GM12878 (cell line): ENCODE measurements around the gene CETN2. TPM values are rescaled to one million over a fixed set of nuclear protein-coding genes. Genes with fewer than 3 reads are reported as not detected.
"Not testable (repeated sequence)": the region's sequence is repeated elsewhere in the genome, so short reads cannot be mapped to it uniquely, and the experiment has no call there.

Experiments used
- ATAC-seq: fragments of 200-7000 bp; cut with Tn5 transposase; 3 replicates; pipeline ENCODE4 v1.9.1; 2020; ENCODE audit warnings: mild to moderate bottlenecking, moderate library complexity
- BruUV-seq: library from RNA; stranded (reverse); fragments of 400-500 nt; replicated peaks from 2 replicates; lab custom pipeline; 2021; lab: Mats Ljungman, UMichigan
- CTCF ChIA-PET: fragments of 300-600 bp; sonication (Branson Sonifier 250); formaldehyde crosslinking; extraction: SDS; loops from one replicate; lab custom pipeline; 2021; ENCODE audit warnings: inconsistent platforms; lab: Yijun Ruan, JAX
- POLR2A ChIA-PET: fragments of 350-600 bp; formaldehyde crosslinking; extraction: SDS; loops from one replicate; lab custom pipeline; 2021; ENCODE audit warnings: inconsistent platforms; lab: Charles Lee
- RAD21 ChIA-PET: fragments of 300-600 bp; sonication (Branson Sonifier 250); formaldehyde crosslinking; loops from one replicate; lab custom pipeline; 2023; ENCODE audit warnings: antibody characterized with exemption; ENCODE audit not compliant: unreplicated experiment; lab: Charles Lee
- SMC1A ChIA-PET: fragments of 300-600 bp; sonication (Branson Sonifier 250); formaldehyde crosslinking; loops from one replicate; lab custom pipeline; 2023; ENCODE audit not compliant: unreplicated experiment, uncharacterized antibody; lab: Charles Lee
- DNase-seq: peaks from one replicate; pipeline ENCODE4 v3.0.0-alpha.2; 2011; ENCODE audit warnings: low read depth, low spot score
- FAIRE-seq: peaks from 3 replicates; lab custom pipeline; 2011; peaks lifted over from hg19 to GRCh38; lab: Jason Lieb, UNC
- H2AFZ ChIP-seq: 2 replicates; pipeline ENCODE4 v1.6.0; 2011; ENCODE audit warnings: low read depth, low read length, control low read depth; ENCODE audit not compliant: control insufficient read depth
- H3K27ac ChIP-seq: 2 replicates; pipeline ENCODE4 v1.5.1; 2011; ENCODE audit warnings: control low read depth; ENCODE audit not compliant: control insufficient read depth, insufficient read depth
- H3K27me3 ChIP-seq, 2 experiments: replicated peaks in 1 of 2; 2 replicates each; pipeline versions ENCODE4 v1.6.0 to v1.6.1; 2011; ENCODE audit warnings: low read length in 1 of 2; ENCODE audit not compliant: control insufficient read depth in 2 of 2, insufficient read depth in 2 of 2
- H3K36me3 ChIP-seq, 2 experiments: 2 replicates each; pipeline ENCODE4 v1.5.1; 2011; ENCODE audit warnings: low read length in 1 of 2; ENCODE audit not compliant: control insufficient read depth in 2 of 2, insufficient read depth in 2 of 2
- H3K4me1 ChIP-seq: 2 replicates; pipeline ENCODE4 v1.6.1; 2011; ENCODE audit warnings: mild to moderate bottlenecking, low read length, moderate library complexity, mixed read lengths; ENCODE audit not compliant: control insufficient read depth, insufficient read depth
- H3K4me2 ChIP-seq: 2 replicates; pipeline ENCODE4 v1.6.0; 2011; ENCODE audit warnings: control low read depth; ENCODE audit not compliant: control insufficient read depth, insufficient read depth
- H3K4me3 ChIP-seq: fragments of 200-600 bp; sonication (generic); 2 replicates; pipeline ENCODE4 v1.5.1; 2016
- H3K79me2 ChIP-seq: 2 replicates; pipeline ENCODE4 v1.6.0; 2011; ENCODE audit warnings: low read length; ENCODE audit not compliant: control insufficient read depth, insufficient read depth
- H3K9ac ChIP-seq: 2 replicates; pipeline ENCODE4 v1.8.0; 2011; ENCODE audit warnings: low read length, control low read depth, mixed read lengths; ENCODE audit not compliant: control insufficient read depth, insufficient read depth
- H3K9me3 ChIP-seq: replicated peaks from 3 replicates; pipeline ENCODE4 v1.5.1; 2011; ENCODE audit warnings: mild to moderate bottlenecking, low read length; ENCODE audit not compliant: control insufficient read depth, insufficient read depth
- H4K20me1 ChIP-seq: 2 replicates; pipeline ENCODE4 v1.6.0; 2011; ENCODE audit not compliant: control insufficient read depth, insufficient read depth
- ASH2L ChIP-seq: fragments of 300-600, 200-600 bp; sonication (generic); IDR thresholded peaks from 2 replicates; pipeline ENCODE4 v1.6.1; 2017; ENCODE audit warnings: low read depth, mild to moderate bottlenecking, borderline replicate concordance
- DPF2 ChIP-seq: fragments of 450-650 bp; IDR thresholded peaks from 2 replicates; pipeline ENCODE4 v1.6.1; 2017; ENCODE audit warnings: mild to moderate bottlenecking
- KAT2A ChIP-seq: conservative IDR thresholded peaks from 2 replicates; pipeline ENCODE4 v1.6.1; 2011; ENCODE audit warnings: low read depth, low read length; ENCODE audit not compliant: control insufficient read depth
- NRF1 ChIP-seq: conservative IDR thresholded peaks from 2 replicates; pipeline ENCODE4 v1.6.1; 2011; ENCODE audit warnings: mild to moderate bottlenecking, low read depth, low read length, improper control_type of control experiment
- POLR2AphosphoS2 ChIP-seq: IDR thresholded peaks from 2 replicates; pipeline ENCODE4 v1.6.1; 2011; ENCODE audit warnings: low read depth, mild to moderate bottlenecking, low read length, improper control_type of control experiment, moderate library complexity
- WGBS: methylation state at CpG from one replicate; pipeline ENCODE4 v1.1.6; 2016; ENCODE audit warnings: low lambda C conversion rate; ENCODE audit not compliant: insufficient replicate concordance, insufficient coverage; ENCODE audit errors: missing lambda C conversion rate; 5-methylcytosine and 5-hydroxymethylcytosine counted together
- in situ Hi-C: fragments of 300-500 bp; cut with MboI; formaldehyde crosslinking; loops from 9 replicates; pipeline ENCODE4 v1.14.3; 2018; ENCODE audit warnings: mixed read lengths
- intact Hi-C: fragments of 100-400 bp; cut with micrococcal nuclease; formaldehyde crosslinking; loops from one replicate; pipeline ENCODE4 v1.14.2; 2022; ENCODE audit not compliant: unreplicated experiment
- polyA plus RNA-seq, 11 experiments: library from polyadenylated mRNA; depleted of rRNA in 4 of 11; unstranded in 6 of 11; stranded (reverse) in 5 of 11; fragments of >200 nt; fragmentation: Nextera tagmentation in 4 of 11; fragmentation: Illumina TruSeq in 1 of 11; extraction: Ambion mirVana in 4 of 11; extraction: Trizol in 1 of 11; gene quantifications; 1 replicate in 1 of 11; 2 replicates in 10 of 11; pipeline versions ENCODE4 v1.2.1 to v1.2.3, GENCODE V29; 2011 to 2016; ENCODE audit warnings: inconsistent platforms in 2 of 11, missing spikeins in 2 of 11, low read depth in 1 of 11
- total RNA-seq, 4 experiments: library from RNA; depleted of rRNA in 3 of 4; stranded (reverse); fragments of >200 nt in 3 of 4; fragmentation: Illumina TruSeq in 1 of 4; extraction: Trizol in 1 of 4; gene quantifications; 2 replicates each; pipeline versions ENCODE4 v1.2.1 to v1.2.3, GENCODE V29; 2013 to 2021

Gene CETN2
- total and polyA plus RNA-seq, 10 of the 15 experiments (the other 5 are each of a cell fraction or from before 2014, with no cell fraction given), result 12.0 to 30.3 (median 20.0) TPM

GRCh38 chrX:152798945-152799344 is 31.6 kb downstream of the CETN2 start:
- FAIRE-seq, result no peak
- intact Hi-C loops (no loop called here), in situ Hi-C loops (no loop called here)
- Histone ChIP-seq H3K9me3 (no peaks in the 10 kb centered on the region), H3K9ac (no peak overlapping the region), H3K27me3 (no peaks in the 10 kb centered on the region), H3K4me2 (no peak overlapping the region), H3K36me3 (no peaks in the 10 kb centered on the region), H3K4me1 (no peaks in the 10 kb centered on the region), H3K4me3 (no peak overlapping the region), H4K20me1 (no peaks in the 10 kb centered on the region), H3K27ac (no peak overlapping the region), H3K79me2 (no peaks in the 10 kb centered on the region), H2AFZ (no peak overlapping the region)
- ChIA-PET CTCF (interaction anchor here (1.0 kb wide), 1 partner anchor 15 kb away, joined by 3 read pairs; no protein-coding TSS in a partner anchor), SMC1A (interaction anchor here (1.2 kb wide), 1 partner anchor 19 kb away, joined by 3 read pairs; no protein-coding TSS in a partner anchor), RAD21 (no interaction called here), POLR2A (no interaction called here)
- DNase-seq, result no peak
- no peak for TF ChIP-seq ASH2L
- no peak for TF ChIP-seq NRF1
- no peak for TF ChIP-seq KAT2A
- no peak for TF ChIP-seq DPF2
- TF ChIP-seq POLR2AphosphoS2, result no peak
- no TSS peak for BruUV-seq
- WGBS, result 33% methylated on average over 1 of the region's 1 CpG
- no peak for ATAC-seq

GRCh38 chrX:152787062-152787461 is 43.5 kb downstream of the CETN2 start:
- POLR2A ChIA-PET, H3K4me3 ChIP-seq, H3K4me2 ChIP-seq, BruUV-seq, H2AFZ ChIP-seq, H4K20me1 ChIP-seq, H3K4me1 ChIP-seq, SMC1A ChIA-PET, in situ Hi-C loops, H3K36me3 ChIP-seq, H3K27me3 ChIP-seq, intact Hi-C loops, DNase-seq, CTCF ChIA-PET, H3K79me2 ChIP-seq, RAD21 ChIA-PET, H3K9ac ChIP-seq, H3K9me3 ChIP-seq, H3K27ac ChIP-seq: not testable (repeated sequence)
- WGBS, result no CpG with 5 or more reads among the region's 3 CpGs
- peak; percentile 92 for ATAC-seq
- FAIRE-seq, result peak; percentile 7

Other genes starting within 250 kb of the CETN2 start
Only the 7 nearest of the 14 such genes appear.
- gene CSAG1, start 97.0 kb downstream of the CETN2 start, total RNA-seq (2014; rRNA removed), result not detected in 2 replicates
- gene CSAG1, start 97.0 kb downstream of the CETN2 start, total RNA-seq (2014; rRNA removed; fragmentation: Illumina TruSeq; extraction: Trizol), result not detected in 2 replicates
- gene CSAG1, start 97.0 kb downstream of the CETN2 start, total RNA-seq (2021), result not detected in 2 replicates
- 1.3 and 1.6 TPM in 2 replicates for gene CSAG1, start 97.0 kb downstream of the CETN2 start, polyA plus RNA-seq (2011; rRNA removed)
- gene CSAG1, start 97.0 kb downstream of the CETN2 start, polyA plus RNA-seq (2014; fragmentation: Illumina TruSeq; extraction: Trizol), result not detected in 2 replicates
- not detected for gene CSAG1, start 97.0 kb downstream of the CETN2 start, polyA plus RNA-seq (2014; fragmentation: Nextera tagmentation; extraction: Ambion mirVana)
- gene CSAG1, start 97.0 kb downstream of the CETN2 start, polyA plus RNA-seq (2014; rRNA removed), result not detected in 2 replicates
- gene CSAG1, start 97.0 kb downstream of the CETN2 start, polyA plus RNA-seq (2016; fragmentation: Nextera tagmentation; extraction: Ambion mirVana), result not detected
- gene MAGEA12, start 97.0 kb downstream of the CETN2 start, total RNA-seq (2014; rRNA removed), result not detected in 2 replicates
- not detected in 2 replicates for gene MAGEA12, start 97.0 kb downstream of the CETN2 start, total RNA-seq (2014; rRNA removed; fragmentation: Illumina TruSeq; extraction: Trizol)
- not detected in 2 replicates for gene MAGEA12, start 97.0 kb downstream of the CETN2 start, total RNA-seq (2021)
- 0.73 and 1.3 TPM in 2 replicates for gene MAGEA12, start 97.0 kb downstream of the CETN2 start, polyA plus RNA-seq (2011; rRNA removed)
- not detected in 2 replicates for gene MAGEA12, start 97.0 kb downstream of the CETN2 start, polyA plus RNA-seq (2014; fragmentation: Illumina TruSeq; extraction: Trizol)
- not detected for gene MAGEA12, start 97.0 kb downstream of the CETN2 start, polyA plus RNA-seq (2014; fragmentation: Nextera tagmentation; extraction: Ambion mirVana)
- gene MAGEA12, start 97.0 kb downstream of the CETN2 start, polyA plus RNA-seq (2014; rRNA removed), result not detected in 2 replicates
- gene MAGEA12, start 97.0 kb downstream of the CETN2 start, polyA plus RNA-seq (2016; fragmentation: Nextera tagmentation; extraction: Ambion mirVana), result not detected
- not detected in 2 replicates for gene MAGEA2, start 76.9 kb downstream of the CETN2 start, total RNA-seq (2014; rRNA removed)
- not detected in 2 replicates for gene MAGEA2, start 76.9 kb downstream of the CETN2 start, total RNA-seq (2014; rRNA removed; fragmentation: Illumina TruSeq; extraction: Trizol)
- gene MAGEA2, start 76.9 kb downstream of the CETN2 start, total RNA-seq (2021), result not detected in 2 replicates
- gene MAGEA2, start 76.9 kb downstream of the CETN2 start, polyA plus RNA-seq (2011; rRNA removed), result 0.04 and 0.09 TPM in 2 replicates
- gene MAGEA2, start 76.9 kb downstream of the CETN2 start, polyA plus RNA-seq (2014; fragmentation: Illumina TruSeq; extraction: Trizol), result not detected in 2 replicates
- not detected for gene MAGEA2, start 76.9 kb downstream of the CETN2 start, polyA plus RNA-seq (2014; fragmentation: Nextera tagmentation; extraction: Ambion mirVana)
- 0.13 TPM in 1 of 2 replicates, not detected in the other for gene MAGEA2, start 76.9 kb downstream of the CETN2 start, polyA plus RNA-seq (2014; rRNA removed)
- gene MAGEA2, start 76.9 kb downstream of the CETN2 start, polyA plus RNA-seq (2016; fragmentation: Nextera tagmentation; extraction: Ambion mirVana), result not detected
- gene CSAG3, start 71.5 kb downstream of the CETN2 start, total RNA-seq (2014; rRNA removed), result 0.34 TPM in 1 of 2 replicates, not detected in the other
- gene CSAG3, start 71.5 kb downstream of the CETN2 start, total RNA-seq (2014; rRNA removed; fragmentation: Illumina TruSeq; extraction: Trizol), result 0.23 TPM in 1 of 2 replicates, not detected in the other
- not detected in 2 replicates for gene CSAG3, start 71.5 kb downstream of the CETN2 start, total RNA-seq (2021)
- 1.2 and 1.9 TPM in 2 replicates for gene CSAG3, start 71.5 kb downstream of the CETN2 start, polyA plus RNA-seq (2011; rRNA removed)
- 1.2 TPM in 1 of 2 replicates, not detected in the other for gene CSAG3, start 71.5 kb downstream of the CETN2 start, polyA plus RNA-seq (2014; fragmentation: Illumina TruSeq; extraction: Trizol)
- under 1 TPM; 0.33 to 0.68 TPM for gene CSAG3, start 71.5 kb downstream of the CETN2 start, polyA plus RNA-seq (2014; fragmentation: Nextera tagmentation; extraction: Ambion mirVana)
- gene CSAG3, start 71.5 kb downstream of the CETN2 start, polyA plus RNA-seq (2014; rRNA removed), result 0.14 and 0.67 TPM in 2 replicates
- gene CSAG3, start 71.5 kb downstream of the CETN2 start, polyA plus RNA-seq (2016; fragmentation: Nextera tagmentation; extraction: Ambion mirVana), result under 1 TPM; 0.40 to 0.96 TPM
- not detected in 2 replicates for gene MAGEA6, start 61.1 kb downstream of the CETN2 start, total RNA-seq (2014; rRNA removed)
- gene MAGEA6, start 61.1 kb downstream of the CETN2 start, total RNA-seq (2014; rRNA removed; fragmentation: Illumina TruSeq; extraction: Trizol), result not detected in 2 replicates
- 0.16 TPM in 1 of 2 replicates, not detected in the other for gene MAGEA6, start 61.1 kb downstream of the CETN2 start, total RNA-seq (2021)
- 1.9 and 2.7 TPM in 2 replicates for gene MAGEA6, start 61.1 kb downstream of the CETN2 start, polyA plus RNA-seq (2011; rRNA removed)
- not detected in 2 replicates for gene MAGEA6, start 61.1 kb downstream of the CETN2 start, polyA plus RNA-seq (2014; fragmentation: Illumina TruSeq; extraction: Trizol)
- gene MAGEA6, start 61.1 kb downstream of the CETN2 start, polyA plus RNA-seq (2014; fragmentation: Nextera tagmentation; extraction: Ambion mirVana), result not detected
- 0.04 and 0.38 TPM in 2 replicates for gene MAGEA6, start 61.1 kb downstream of the CETN2 start, polyA plus RNA-seq (2014; rRNA removed)
- not detected for gene MAGEA6, start 61.1 kb downstream of the CETN2 start, polyA plus RNA-seq (2016; fragmentation: Nextera tagmentation; extraction: Ambion mirVana)
- 22.9 and 25.9 TPM in 2 replicates for gene NSDHL, start 306 bp upstream of the CETN2 start, total RNA-seq (2014; rRNA removed)
- gene NSDHL, start 306 bp upstream of the CETN2 start, total RNA-seq (2014; rRNA removed; fragmentation: Illumina TruSeq; extraction: Trizol), result 16.0 and 16.9 TPM in 2 replicates
- gene NSDHL, start 306 bp upstream of the CETN2 start, total RNA-seq (2021), result 23.5 and 24.2 TPM in 2 replicates
- 31.9 and 37.1 TPM in 2 replicates for gene NSDHL, start 306 bp upstream of the CETN2 start, polyA plus RNA-seq (2011; rRNA removed)
- 33.6 and 43.4 TPM in 2 replicates for gene NSDHL, start 306 bp upstream of the CETN2 start, polyA plus RNA-seq (2014; fragmentation: Illumina TruSeq; extraction: Trizol)
- gene NSDHL, start 306 bp upstream of the CETN2 start, polyA plus RNA-seq (2014; fragmentation: Nextera tagmentation; extraction: Ambion mirVana), result 10 to 100 TPM; 21.8 to 27.8 TPM
- gene NSDHL, start 306 bp upstream of the CETN2 start, polyA plus RNA-seq (2014; rRNA removed), result 24.7 and 25.3 TPM in 2 replicates
- gene NSDHL, start 306 bp upstream of the CETN2 start, polyA plus RNA-seq (2016; fragmentation: Nextera tagmentation; extraction: Ambion mirVana), result 10 to 100 TPM; 32.0 to 33.0 TPM
- gene ZNF185, start 67.3 kb upstream of the CETN2 start, total RNA-seq (2014; rRNA removed), result 0.56 and 0.71 TPM in 2 replicates
- gene ZNF185, start 67.3 kb upstream of the CETN2 start, total RNA-seq (2014; rRNA removed; fragmentation: Illumina TruSeq; extraction: Trizol), result 0.54 and 0.55 TPM in 2 replicates
- gene ZNF185, start 67.3 kb upstream of the CETN2 start, total RNA-seq (2021), result 0.51 and 0.69 TPM in 2 replicates
- gene ZNF185, start 67.3 kb upstream of the CETN2 start, polyA plus RNA-seq (2011; rRNA removed), result 1.3 and 1.6 TPM in 2 replicates
- 0.46 and 0.85 TPM in 2 replicates for gene ZNF185, start 67.3 kb upstream of the CETN2 start, polyA plus RNA-seq (2014; fragmentation: Illumina TruSeq; extraction: Trizol)
- under 1 TPM; 0.23 to 0.27 TPM for gene ZNF185, start 67.3 kb upstream of the CETN2 start, polyA plus RNA-seq (2014; fragmentation: Nextera tagmentation; extraction: Ambion mirVana)
- 0.51 and 0.74 TPM in 2 replicates for gene ZNF185, start 67.3 kb upstream of the CETN2 start, polyA plus RNA-seq (2014; rRNA removed)
- gene ZNF185, start 67.3 kb upstream of the CETN2 start, polyA plus RNA-seq (2016; fragmentation: Nextera tagmentation; extraction: Ambion mirVana), result under 1 TPM; 0.71 to 0.97 TPM